WERI-Rb-1 (cell line): ENCODE measurements around the gene NECTIN3.

Experiments used
- DNase-seq: peaks from one replicate; pipeline ENCODE4 v3.0.0-alpha.2; 2020
- H3K27ac ChIP-seq: fragments of 250-450 bp; sonication (Bioruptor Pico); 2 replicates; pipeline ENCODE4 v1.5.1; 2020; ENCODE audit warnings: mild to moderate bottlenecking, moderate library complexity
- H3K27me3 ChIP-seq: fragments of 250-450 bp; sonication (Bioruptor Pico); 2 replicates; pipeline ENCODE4 v1.5.1; 2021; ENCODE audit warnings: mild to moderate bottlenecking, low read depth, moderate library complexity; ENCODE audit not compliant: insufficient read depth, severe bottlenecking
- H3K36me3 ChIP-seq: fragments of 250-450 bp; sonication (Bioruptor Pico); 2 replicates; pipeline ENCODE4 v1.5.1; 2020; ENCODE audit warnings: mild to moderate bottlenecking, moderate library complexity
- H3K4me3 ChIP-seq: 2 replicates; pipeline ENCODE4 v1.5.1; 2011; ENCODE audit warnings: low read depth, mild to moderate bottlenecking, control low read depth, low read length
- H3K9me3 ChIP-seq: fragments of 250-450 bp; sonication (Bioruptor Pico); 2 replicates; pipeline ENCODE4 v1.5.1; 2021; ENCODE audit warnings: mild to moderate bottlenecking, moderate library complexity; ENCODE audit not compliant: severe bottlenecking
- CTCF ChIP-seq: IDR thresholded peaks from 2 replicates; pipeline ENCODE4 v1.5.1; 2011; ENCODE audit warnings: low read depth, mild to moderate bottlenecking, control low read depth, inconsistent platforms, low read length

Gene NECTIN3

GRCh38 chr3:111106993-111107661 is 35.5 kb downstream of the NECTIN3 start:
- Histone ChIP-seq H3K4me3 (no peak overlapping the region), H3K36me3 (no peaks in the 10 kb centered on the region), H3K27ac (no peak overlapping the region), H3K9me3 (no peaks in the 10 kb centered on the region), H3K27me3 (no peaks in the 10 kb centered on the region)
- no peak for DNase-seq
- TF ChIP-seq CTCF: no peak

- Histone ChIP-seq H3K9me3 (no peaks in the 10 kb centered on the region), H3K4me3 (no peak overlapping the region), H3K27me3 (no peaks in the 10 kb centered on the region), H3K27ac (no peak overlapping the region), H3K36me3 (no peaks in the 10 kb centered on the region)
- DNase-seq: no peak
- TF ChIP-seq CTCF: no peak
Measured at GRCh38 chr3:111107662-111108035, 36.0 kb downstream of the NECTIN3 start.

GRCh38 chr3:111112913-111113312 is 41.3 kb downstream of the NECTIN3 start:
- Histone ChIP-seq H3K4me3 (no peak overlapping the region), H3K27ac (no peak overlapping the region), H3K9me3 (no peaks in the 10 kb centered on the region), H3K27me3 (no peaks in the 10 kb centered on the region), H3K36me3 (no peaks in the 10 kb centered on the region)
- TF ChIP-seq CTCF: no peak
- DNase-seq: no peak

- H3K27ac ChIP-seq: no peak overlapping the region
- TF ChIP-seq CTCF: no peak
- no peak for DNase-seq
- H3K36me3 ChIP-seq: peaks cover 2% of the 10 kb centered on the region; the same call in 1 of the 2 replicates
- no peaks in the 10 kb centered on the region for H3K27me3 ChIP-seq
- no peaks in the 10 kb centered on the region for H3K9me3 ChIP-seq
- H3K4me3 ChIP-seq: no peak overlapping the region
Measured at GRCh38 chr3:111128884-111129283, 57.3 kb downstream of the NECTIN3 start.

- TF ChIP-seq CTCF: no peak
- DNase-seq: no peak
- H3K4me3 ChIP-seq: no peak overlapping the region
- H3K36me3 ChIP-seq: peaks cover 2% of the 10 kb centered on the region; the same call in 1 of the 2 replicates
- H3K9me3 ChIP-seq: no peaks in the 10 kb centered on the region
- no peaks in the 10 kb centered on the region for H3K27me3 ChIP-seq
- H3K27ac ChIP-seq: no peak overlapping the region
Measured at GRCh38 chr3:111130827-111131226, 59.2 kb downstream of the NECTIN3 start.

- TF ChIP-seq CTCF: no peak
- H3K4me3 ChIP-seq: no peak overlapping the region
- H3K27ac ChIP-seq: no peak overlapping the region
- no peaks in the 10 kb centered on the region for H3K27me3 ChIP-seq
- peaks cover 2% of the 10 kb centered on the region; the same call in 1 of the 2 replicates for H3K36me3 ChIP-seq
- no peak for DNase-seq
- no peaks in the 10 kb centered on the region for H3K9me3 ChIP-seq
Measured at GRCh38 chr3:111134302-111134701, 62.7 kb downstream of the NECTIN3 start.
